Sigmoid colon (tissue), 7 donors: Measurements from ENCODE around the gene PNLIPRP3. TPM values are rescaled to one million over a fixed set of nuclear protein-coding genes. Genes with fewer than 3 reads are reported as not detected.

Source experiments
- DNase-seq: peaks from one replicate; pipeline ENCODE4 v3.0.0-alpha.2; 2019
- H3K27ac ChIP-seq, 4 donors: fragments of 200-600 bp; sonication (generic); one replicate each; pipeline ENCODE4 v1.5.1; 2016 to 2019; ENCODE audit warnings: mild to moderate bottlenecking in 1 of 4
- H3K27me3 ChIP-seq, 3 donors: fragments of 200-600 bp; sonication (generic); one replicate each; pipeline ENCODE4 v1.5.1; 2019; ENCODE audit warnings: mild to moderate bottlenecking in 1 of 3
- H3K36me3 ChIP-seq, 4 donors: fragments of 200-600 bp; sonication (generic); one replicate each; pipeline ENCODE4 v1.5.1; 2016 to 2019
- H3K4me1 ChIP-seq, 4 donors: fragments of 200-600 bp; sonication (generic); one replicate each; pipeline ENCODE4 v1.5.1; 2017 to 2019
- H3K4me3 ChIP-seq, 4 donors: fragments of 200-600 bp; sonication (generic); one replicate each; pipeline ENCODE4 v1.5.1; 2017 to 2019; ENCODE audit warnings: mild to moderate bottlenecking in 2 of 4, moderate library complexity in 1 of 4
- H3K9me3 ChIP-seq, 4 donors: fragments of 200-600 bp in 3 of 4; sonication (generic) in 3 of 4; one replicate each; pipeline versions ENCODE4 v1.5.1 to v1.6.1; 2013 to 2019
- CTCF ChIP-seq, 4 experiments: fragments of 450-650 bp in 3 of 4; fragments of 200-600 bp in 1 of 4; IDR thresholded peaks; one replicate each; pipeline ENCODE4 v1.5.1; 2016 to 2019; ENCODE audit warnings: antibody characterized with exemption in 4 of 4, mild to moderate bottlenecking in 3 of 4, moderate library complexity in 2 of 4
- EP300 ChIP-seq, 4 donors: sonication (generic); formaldehyde crosslinking; IDR thresholded peaks; one replicate each; pipeline ENCODE4 v1.6.1; 2017; ENCODE audit warnings: antibody characterized with exemption in 4 of 4
- POLR2A ChIP-seq, 2 donors: fragments of 450-650 bp; IDR thresholded peaks; one replicate each; pipeline ENCODE4 v1.6.1; 2016; ENCODE audit warnings: antibody characterized with exemption in 2 of 2, mild to moderate bottlenecking in 2 of 2, moderate library complexity in 2 of 2
- POLR2AphosphoS5 ChIP-seq, 4 donors: sonication (generic); formaldehyde crosslinking; IDR thresholded peaks; one replicate each; pipeline ENCODE4 v1.6.1; 2017; ENCODE audit warnings: antibody characterized with exemption in 4 of 4
- WGBS, 2 donors: extraction: QIAGEN DNeasy Blood & Tissue Kit; methylation state at CpG; one replicate each; pipeline ENCODE4 v1.1.7; 2013; 5-methylcytosine and 5-hydroxymethylcytosine counted together
- intact Hi-C: fragments of 100-400 bp; cut with DNase I; formaldehyde crosslinking; loops from one replicate; pipeline ENCODE4 v1.15.1; 2023
- polyA plus RNA-seq, 3 donors: library from polyadenylated mRNA; stranded (reverse); fragments of 200-250 nt; gene quantifications; one replicate each; pipeline ENCODE4 v1.2.3, GENCODE V29; 2013
- small RNA-seq, 3 donors: library from RNA; depleted of rRNA; stranded (forward); fragments of <200 nt; gene quantifications; one replicate each; pipeline ENCODE3, GENCODE V24; 2016
- total RNA-seq, 4 donors: library from RNA; depleted of rRNA; stranded (reverse); fragments of >200 nt; gene quantifications; one replicate each; pipeline ENCODE4 v1.1.0, GENCODE V29; 2016
- donor health status: healthy with polysubstance abuse.
- donor health status: Bipolar disorder and iron deficiency.
- donor health status: healthy.

PNLIPRP3 gene
- total and polyA plus RNA-seq, 7 donors, result 0.54 TPM; not detected in 6

GRCh38 chr10:116522803-116523381 is 95.2 kb downstream of the PNLIPRP3 start:
- intact Hi-C loops, result no loop called here
- Histone ChIP-seq H3K27ac (no peak overlapping the region), H3K27me3 (no peaks in the 10 kb centered on the region), H3K4me3 (no peak overlapping the region), H3K36me3 (no peaks in the 10 kb centered on the region), H3K9me3 (no peaks in the 10 kb centered on the region), H3K4me1 (no peaks in the 10 kb centered on the region)
- no peak for DNase-seq
- TF ChIP-seq CTCF (IDR thresholded peaks at IDR 0.05) (no peak), EP300 (IDR thresholded peaks at IDR 0.05) (no peak), POLR2A (IDR thresholded peaks at IDR 0.05) (no peak), POLR2AphosphoS5 (IDR thresholded peaks at IDR 0.05) (no peak)
- 85% methylated on average over 8 of the region's 8 CpGs for WGBS, 2 donors

GRCh38 chr10:116524736-116525135 is 97.1 kb downstream of the PNLIPRP3 start:
- WGBS, 2 donors, result 91 to 92% methylated on average over 3 of the region's 3 CpGs
- TF ChIP-seq CTCF (IDR thresholded peaks at IDR 0.05) (no peak), EP300 (IDR thresholded peaks at IDR 0.05) (no peak), POLR2A (IDR thresholded peaks at IDR 0.05) (no peak), POLR2AphosphoS5 (IDR thresholded peaks at IDR 0.05) (no peak)

GRCh38 chr10:116526219-116526618 is 98.6 kb downstream of the PNLIPRP3 start:
- intact Hi-C loops, result no loop called here
- H3K4me1 ChIP-seq, result no peaks in the 10 kb centered on the region
- 40 to 66% methylated on average over 3 of the region's 3 CpGs for WGBS, 2 donors

More at GRCh38 chr10:116524736-116525135, 97.1 kb downstream of the PNLIPRP3 start:
- Histone ChIP-seq H3K4me3 (no peak overlapping the region), H3K4me1 (no peaks in the 10 kb centered on the region), H3K27ac (no peak overlapping the region), H3K36me3 (no peaks in the 10 kb centered on the region), H3K27me3 (no peaks in the 10 kb centered on the region), H3K9me3 (no peaks in the 10 kb centered on the region)
- intact Hi-C loops, result no loop called here
- no peak for DNase-seq

More at GRCh38 chr10:116526219-116526618, 98.6 kb downstream of the PNLIPRP3 start:
- H3K4me3 ChIP-seq, result no peak overlapping the region
- no peaks in the 10 kb centered on the region for H3K27me3 ChIP-seq
- H3K27ac ChIP-seq, result no peak overlapping the region
- TF ChIP-seq POLR2A (IDR thresholded peaks at IDR 0.05) (no peak), CTCF (IDR thresholded peaks at IDR 0.05) (no peak), EP300 (IDR thresholded peaks at IDR 0.05) (no peak), POLR2AphosphoS5 (IDR thresholded peaks at IDR 0.05) (no peak)
- H3K9me3 ChIP-seq, result no peaks in the 10 kb centered on the region
- DNase-seq, result no peak
- no peaks in the 10 kb centered on the region for H3K36me3 ChIP-seq

Small RNA genes within 50 kb of the gene (small RNA-seq; reads per million reads assigned to genes)
- gene SNRPGP6, result 0 reads per million in 3 donors

Other genes starting within 250 kb of the PNLIPRP3 start
- 100 to 1,000 TPM in 1 of 4 donors, 10 to 100 TPM in 3; 38.9 to 115 (median 69.1) TPM for gene GFRA1, start 154.6 kb upstream of the PNLIPRP3 start, total RNA-seq
- gene GFRA1, start 154.6 kb upstream of the PNLIPRP3 start, polyA plus RNA-seq, result 1 to 10 TPM in 2 of 3 donors, under 1 TPM in 1; under 0.01 to 6.3 (median 1.8) TPM
- gene CCDC172, start 103.4 kb upstream of the PNLIPRP3 start, total RNA-seq, result not detected
- gene CCDC172, start 103.4 kb upstream of the PNLIPRP3 start, polyA plus RNA-seq, result not detected
- gene PNLIP, start 118.1 kb downstream of the PNLIPRP3 start, total RNA-seq, result not detected
- gene PNLIP, start 118.1 kb downstream of the PNLIPRP3 start, polyA plus RNA-seq, result 1 to 10 TPM in 1 of 3 donors, not detected in 2; 4.2 TPM
- not detected for gene PNLIPRP1, start 163.1 kb downstream of the PNLIPRP3 start, total RNA-seq
- gene PNLIPRP1, start 163.1 kb downstream of the PNLIPRP3 start, polyA plus RNA-seq, result 1 to 10 TPM in 1 of 3 donors, under 1 TPM in 1, not detected in 1; 0.04 to 3.6 TPM
- gene PNLIPRP2, start 193.1 kb downstream of the PNLIPRP3 start, total RNA-seq, result not detected
- gene PNLIPRP2, start 193.1 kb downstream of the PNLIPRP3 start, polyA plus RNA-seq, result 1 to 10 TPM in 1 of 3 donors, under 1 TPM in 1, not detected in 1; 0.95 to 1.8 TPM